LNCAP (cell line): Measurements from ENCODE around the gene OSBP2.

ENCODE experiments used
- TF ChIP-seq, protein P1 (sequence below): fragments of 450-650 bp; IDR thresholded peaks from 2 replicates; pipeline ENCODE4 v1.5.1; 2017; ENCODE audit warnings: mild to moderate bottlenecking

Gene OSBP2

DNA sequence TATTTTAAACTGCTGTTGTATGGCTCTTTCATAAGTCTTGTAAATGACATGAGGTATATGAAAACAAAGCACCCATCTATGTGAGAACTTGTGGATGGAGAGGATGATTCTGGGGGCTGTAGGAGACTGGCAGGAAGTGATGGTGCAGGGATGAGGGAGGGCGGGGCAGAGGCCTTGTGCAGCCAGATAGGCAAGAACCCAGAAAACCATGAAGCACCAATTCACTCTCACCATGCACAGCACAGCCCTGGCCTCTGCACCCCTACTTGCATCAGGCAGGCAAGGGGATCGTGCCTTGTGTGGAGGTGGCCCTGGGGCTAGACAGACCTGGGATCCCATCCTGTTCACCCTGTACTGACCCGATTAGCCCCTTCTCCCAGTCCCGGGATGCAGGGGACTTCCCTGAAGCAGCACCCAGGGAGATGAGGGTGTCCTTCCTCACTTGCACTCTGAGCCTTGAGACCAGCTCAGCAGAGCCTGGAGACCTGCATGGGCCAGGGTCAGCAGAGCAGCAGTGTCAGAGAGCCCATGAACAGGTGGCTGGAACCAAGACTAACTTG, 188.4 kb downstream of the OSBP2 start:
- TF ChIP-seq, protein P1, sequence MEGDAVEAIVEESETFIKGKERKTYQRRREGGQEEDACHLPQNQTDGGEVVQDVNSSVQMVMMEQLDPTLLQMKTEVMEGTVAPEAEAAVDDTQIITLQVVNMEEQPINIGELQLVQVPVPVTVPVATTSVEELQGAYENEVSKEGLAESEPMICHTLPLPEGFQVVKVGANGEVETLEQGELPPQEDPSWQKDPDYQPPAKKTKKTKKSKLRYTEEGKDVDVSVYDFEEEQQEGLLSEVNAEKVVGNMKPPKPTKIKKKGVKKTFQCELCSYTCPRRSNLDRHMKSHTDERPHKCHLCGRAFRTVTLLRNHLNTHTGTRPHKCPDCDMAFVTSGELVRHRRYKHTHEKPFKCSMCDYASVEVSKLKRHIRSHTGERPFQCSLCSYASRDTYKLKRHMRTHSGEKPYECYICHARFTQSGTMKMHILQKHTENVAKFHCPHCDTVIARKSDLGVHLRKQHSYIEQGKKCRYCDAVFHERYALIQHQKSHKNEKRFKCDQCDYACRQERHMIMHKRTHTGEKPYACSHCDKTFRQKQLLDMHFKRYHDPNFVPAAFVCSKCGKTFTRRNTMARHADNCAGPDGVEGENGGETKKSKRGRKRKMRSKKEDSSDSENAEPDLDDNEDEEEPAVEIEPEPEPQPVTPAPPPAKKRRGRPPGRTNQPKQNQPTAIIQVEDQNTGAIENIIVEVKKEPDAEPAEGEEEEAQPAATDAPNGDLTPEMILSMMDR: no peak

DNA sequence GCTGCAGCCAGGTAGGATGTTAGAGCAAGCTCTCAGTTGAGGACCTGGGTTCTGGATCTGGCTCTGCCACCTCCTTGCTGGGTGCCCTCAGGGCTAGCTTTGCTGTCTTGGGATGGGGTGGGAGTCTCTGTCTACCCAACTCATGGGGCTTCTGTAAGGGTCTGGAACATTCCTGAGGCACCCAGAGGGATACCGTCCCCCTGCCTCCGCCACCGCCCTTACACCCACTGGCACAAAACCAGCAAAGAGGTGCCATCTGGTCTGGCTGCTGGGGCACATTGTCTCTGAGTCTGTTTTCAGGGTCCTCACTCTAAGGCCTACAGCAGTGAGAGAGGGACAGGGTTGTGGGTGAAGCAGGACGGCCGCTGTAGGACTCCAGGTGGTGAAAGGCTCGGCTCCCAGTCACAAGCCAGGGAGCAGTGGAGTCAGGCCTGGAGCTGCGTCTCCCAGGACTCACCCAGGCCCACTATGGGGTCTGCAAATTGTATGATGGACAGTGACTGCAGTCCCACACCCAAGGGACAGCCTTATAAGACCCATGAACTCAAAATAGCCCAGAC, 189.0 kb downstream of the OSBP2 start:
- TF ChIP-seq, protein P1: no peak

DNA sequence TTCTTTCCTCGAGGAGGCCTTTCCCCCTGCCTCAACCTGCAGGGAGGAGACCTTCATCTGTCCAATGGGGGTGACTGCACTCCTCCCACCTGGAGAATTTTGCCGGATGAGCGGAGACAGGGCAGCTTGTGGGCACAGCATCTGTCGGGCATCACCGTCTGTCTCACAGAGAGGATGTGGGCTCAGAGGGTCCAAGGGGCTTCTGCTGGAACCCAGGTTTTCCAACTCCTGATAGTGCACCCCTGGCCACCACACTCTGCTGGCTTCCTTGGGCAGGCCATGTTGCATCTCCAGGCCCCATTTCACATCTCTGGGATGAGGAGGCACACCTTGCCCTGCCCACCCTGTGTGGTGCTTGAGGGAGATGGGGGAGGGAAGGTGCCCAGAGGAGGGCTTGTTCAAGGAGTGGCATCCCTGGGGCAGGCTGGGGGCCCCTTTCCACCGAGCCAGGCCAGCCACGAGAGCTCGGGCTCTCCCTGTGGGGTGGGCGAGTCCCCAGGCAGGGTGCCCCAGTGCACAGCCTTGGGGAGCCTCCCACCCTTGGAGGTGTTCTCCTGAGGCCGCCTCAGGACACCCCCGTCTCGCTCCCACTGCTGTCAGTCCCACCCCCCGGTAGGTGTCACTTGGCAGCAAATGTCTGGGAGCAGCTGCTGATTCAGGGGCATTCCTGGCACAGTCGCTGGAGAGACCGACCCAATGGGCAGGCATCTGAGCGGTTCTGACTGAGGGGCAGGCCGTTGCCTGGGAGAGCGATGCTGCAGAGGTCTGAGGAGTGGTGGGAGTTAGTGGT, 189.7 kb downstream of the OSBP2 start:
- TF ChIP-seq, protein P1: no peak

DNA sequence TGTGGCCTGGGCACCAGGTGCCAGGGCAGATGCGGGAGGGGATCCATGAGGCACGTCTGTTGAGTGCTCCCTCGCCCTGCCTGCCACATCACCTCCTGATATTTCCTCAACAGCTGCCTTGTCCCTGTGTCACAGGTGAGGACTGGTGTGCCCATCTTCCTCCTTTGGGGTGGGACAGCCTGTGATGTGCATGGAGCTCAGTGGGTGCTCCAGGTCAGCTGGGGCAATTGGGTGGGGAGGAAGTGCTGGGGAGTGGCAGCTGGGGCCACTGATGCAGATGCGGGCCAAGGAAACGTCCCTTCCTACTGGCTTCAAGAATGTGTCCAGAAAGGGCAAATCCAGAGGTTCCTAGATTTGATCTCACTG, 190.3 kb downstream of the OSBP2 start:
- TF ChIP-seq, protein P1: no peak

DNA sequence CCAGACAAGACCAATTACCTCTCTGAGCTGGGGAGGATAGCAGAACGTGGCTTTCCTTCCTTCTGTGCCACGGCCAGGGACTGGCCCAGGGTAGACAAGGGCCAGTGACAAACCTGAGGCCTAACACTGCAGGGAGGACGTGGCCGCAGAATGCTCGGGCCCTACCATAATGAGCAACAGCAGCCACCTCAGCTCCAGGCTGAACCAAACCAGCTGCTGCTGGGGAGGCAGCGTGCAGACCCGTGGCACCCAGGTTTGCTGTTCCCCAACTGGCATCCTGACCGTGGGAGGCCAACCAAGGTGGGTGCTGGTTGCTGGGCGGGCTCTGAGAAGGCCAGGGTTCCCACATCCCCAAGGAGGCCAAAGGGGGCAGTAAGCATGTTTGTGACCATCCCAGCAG, 190.9 kb downstream of the OSBP2 start:
- TF ChIP-seq, protein P1: no peak

DNA sequence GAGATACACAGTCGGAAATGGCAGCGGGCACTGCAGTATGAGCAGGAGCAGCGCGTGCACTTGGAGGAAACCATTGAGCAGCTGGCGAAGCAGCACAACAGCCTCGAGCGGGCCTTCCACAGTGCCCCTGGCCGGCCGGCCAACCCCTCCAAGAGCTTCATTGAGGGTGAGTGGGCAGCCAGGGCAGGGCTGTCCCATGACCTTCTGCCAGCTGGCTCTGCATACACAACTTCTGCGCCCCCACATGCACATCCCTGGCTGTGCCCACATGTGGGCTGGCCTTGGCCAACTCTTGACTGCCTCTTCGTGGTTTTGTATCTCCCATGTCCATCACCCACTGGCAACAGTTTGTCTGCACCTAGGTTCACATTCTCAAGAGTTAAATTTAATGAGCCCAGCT, 192.8 kb downstream of the OSBP2 start:
- TF ChIP-seq, protein P1: no peak

DNA sequence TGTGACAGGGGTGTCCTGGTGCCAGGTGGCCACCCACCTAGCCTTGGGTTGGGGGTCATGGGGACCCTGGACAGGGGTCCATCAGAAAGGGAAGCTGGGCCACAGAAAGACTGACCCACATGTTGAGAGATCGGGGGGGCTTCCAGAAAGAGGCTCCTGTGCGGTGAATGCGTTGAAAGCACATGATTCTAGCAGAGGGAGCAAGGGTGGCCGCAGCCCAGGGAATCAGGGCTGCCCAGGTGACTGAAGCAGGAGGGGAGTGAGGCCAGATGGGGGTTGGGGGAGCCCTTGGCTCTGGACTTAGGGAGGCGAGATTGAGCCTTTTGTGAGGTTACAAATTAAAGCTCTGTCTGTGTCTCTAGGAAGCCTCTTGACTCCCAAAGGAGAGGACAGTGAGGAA, 193.2 kb downstream of the OSBP2 start:
- TF ChIP-seq, protein P1: no peak
